Measurements from ENCODE around the gene BTRC. TPM values are rescaled to one million over a fixed set of nuclear protein-coding genes. Genes with fewer than 3 reads are reported as not detected.

Gene BTRC
- total RNA-seq, 1 donor from 2014 or later, result 0.96 TPM

- H3K4me3 ChIP-seq, result no peak overlapping the region
- H3K27me3 ChIP-seq, result no peaks in the 10 kb centered on the region
- TF ChIP-seq, protein P1, sequence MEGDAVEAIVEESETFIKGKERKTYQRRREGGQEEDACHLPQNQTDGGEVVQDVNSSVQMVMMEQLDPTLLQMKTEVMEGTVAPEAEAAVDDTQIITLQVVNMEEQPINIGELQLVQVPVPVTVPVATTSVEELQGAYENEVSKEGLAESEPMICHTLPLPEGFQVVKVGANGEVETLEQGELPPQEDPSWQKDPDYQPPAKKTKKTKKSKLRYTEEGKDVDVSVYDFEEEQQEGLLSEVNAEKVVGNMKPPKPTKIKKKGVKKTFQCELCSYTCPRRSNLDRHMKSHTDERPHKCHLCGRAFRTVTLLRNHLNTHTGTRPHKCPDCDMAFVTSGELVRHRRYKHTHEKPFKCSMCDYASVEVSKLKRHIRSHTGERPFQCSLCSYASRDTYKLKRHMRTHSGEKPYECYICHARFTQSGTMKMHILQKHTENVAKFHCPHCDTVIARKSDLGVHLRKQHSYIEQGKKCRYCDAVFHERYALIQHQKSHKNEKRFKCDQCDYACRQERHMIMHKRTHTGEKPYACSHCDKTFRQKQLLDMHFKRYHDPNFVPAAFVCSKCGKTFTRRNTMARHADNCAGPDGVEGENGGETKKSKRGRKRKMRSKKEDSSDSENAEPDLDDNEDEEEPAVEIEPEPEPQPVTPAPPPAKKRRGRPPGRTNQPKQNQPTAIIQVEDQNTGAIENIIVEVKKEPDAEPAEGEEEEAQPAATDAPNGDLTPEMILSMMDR (IDR thresholded peaks at IDR 0.05), result peak in 2 of 3 experiments; percentile 23 to 39
- H3K27ac ChIP-seq, result no peak overlapping the region
- no peaks in the 10 kb centered on the region for H3K36me3 ChIP-seq
- H3K9me3 ChIP-seq, result no peaks in the 10 kb centered on the region
- no peaks in the 10 kb centered on the region for H3K4me1 ChIP-seq
- DNase-seq (ENCODE audit: low spot score in 2 of 2), result no peak
- intact Hi-C loops (cut with DNase I), result no loop called here
Observed at GRCh38 chr10:101441541-101442455, 87.8 kb downstream of the BTRC start.

- TF ChIP-seq, protein P1 (IDR thresholded peaks at IDR 0.05), result peak in 1 of 3 experiments; percentile 20
- Histone ChIP-seq H3K4me3 (no peak overlapping the region), H3K27me3 (no peaks in the 10 kb centered on the region), H3K9me3 (no peaks in the 10 kb centered on the region), H3K4me1 (no peaks in the 10 kb centered on the region), H3K27ac (no peak overlapping the region), H3K36me3 (no peaks in the 10 kb centered on the region)
- intact Hi-C loops (cut with DNase I), result no loop called here
- no peak for DNase-seq (ENCODE audit: low spot score in 2 of 2)
Observed at GRCh38 chr10:101442456-101442800, 88.5 kb downstream of the BTRC start.

DNA sequence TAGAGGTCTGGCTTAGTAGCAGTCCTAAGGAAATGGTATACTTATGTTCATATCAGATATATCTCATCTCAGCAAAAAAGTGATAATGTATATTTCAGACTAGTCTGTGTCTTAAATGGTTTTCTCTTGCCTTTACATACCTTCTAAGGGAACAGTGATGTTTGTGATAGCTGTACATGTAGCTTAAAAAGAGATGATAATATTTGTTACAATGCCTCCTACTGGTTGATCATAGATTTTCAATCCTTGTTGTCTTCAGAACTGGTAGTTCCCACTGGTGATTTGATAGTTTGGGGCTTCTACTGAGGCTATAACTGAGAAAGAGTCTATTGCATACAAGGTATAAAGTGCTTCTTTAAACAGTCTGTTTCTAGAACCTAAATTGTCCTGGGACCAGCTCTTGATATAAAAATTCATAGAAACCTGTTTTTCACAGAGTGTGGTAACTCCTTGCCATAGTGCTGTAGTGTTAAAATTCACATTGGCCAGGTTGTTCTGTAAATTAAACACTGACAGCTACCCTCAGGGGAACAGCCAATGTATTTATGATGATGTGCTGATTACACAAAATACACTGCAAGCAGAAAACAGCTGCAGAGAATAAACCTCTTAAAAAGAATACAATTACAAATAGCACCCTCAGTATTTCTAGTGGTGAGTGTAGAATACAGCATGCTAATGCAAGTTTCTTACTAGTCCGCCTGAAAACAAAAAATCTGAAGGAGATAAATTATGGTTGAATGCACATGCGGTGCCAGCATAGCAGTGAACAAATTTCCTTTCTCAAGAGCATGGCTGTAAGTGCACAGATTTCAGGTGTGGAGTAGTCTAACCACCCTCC lies 90.3 kb downstream of the BTRC start:
- H3K36me3 ChIP-seq, result no peaks in the 10 kb centered on the region
- no peak overlapping the region for H3K27ac ChIP-seq
- H3K27me3 ChIP-seq, result no peaks in the 10 kb centered on the region
- H3K4me1 ChIP-seq, result no peaks in the 10 kb centered on the region
- H3K9me3 ChIP-seq, result no peaks in the 10 kb centered on the region
- no peak for DNase-seq (ENCODE audit: low spot score in 2 of 2)
- H3K4me3 ChIP-seq, result no peak overlapping the region
- TF ChIP-seq, protein P1 (IDR thresholded peaks at IDR 0.05), result no peak
- intact Hi-C loops (cut with DNase I), result no loop called here

- no peak overlapping the region for H3K27ac ChIP-seq
- TF ChIP-seq, protein P1 (IDR thresholded peaks at IDR 0.05), result no peak
- no peaks in the 10 kb centered on the region for H3K27me3 ChIP-seq
- no peak for DNase-seq (ENCODE audit: low spot score in 2 of 2)
- intact Hi-C loops (cut with DNase I), result no loop called here
- no peaks in the 10 kb centered on the region for H3K4me1 ChIP-seq
- no peaks in the 10 kb centered on the region for H3K9me3 ChIP-seq
- H3K36me3 ChIP-seq, result no peaks in the 10 kb centered on the region
- no peak overlapping the region for H3K4me3 ChIP-seq
Observed at GRCh38 chr10:101446071-101446470, 92.1 kb downstream of the BTRC start.

DNA sequence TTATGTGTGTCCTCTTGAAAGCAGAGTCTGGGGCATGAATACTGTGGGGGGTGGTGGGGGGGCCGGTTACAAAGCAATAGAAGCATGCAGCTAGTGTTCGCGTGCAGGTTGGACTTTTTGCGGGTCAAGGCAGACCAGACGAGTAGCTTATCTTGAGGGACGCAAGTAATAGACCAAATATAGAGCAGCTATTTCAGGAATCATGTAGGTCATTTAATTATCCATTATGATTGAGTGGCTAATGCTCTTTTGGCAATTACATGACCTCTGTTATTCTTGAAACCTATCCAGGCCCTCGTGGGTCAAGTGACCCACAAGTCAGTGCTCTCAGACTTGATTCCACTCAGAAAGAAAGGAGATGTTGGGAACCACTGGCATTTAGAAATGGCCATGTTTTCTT lies 93.0 kb downstream of the BTRC start:
- Histone ChIP-seq H3K4me1 (no peaks in the 10 kb centered on the region), H3K27ac (no peak overlapping the region), H3K9me3 (no peaks in the 10 kb centered on the region), H3K27me3 (no peaks in the 10 kb centered on the region), H3K36me3 (no peaks in the 10 kb centered on the region), H3K4me3 (no peak overlapping the region)
- intact Hi-C loops (cut with DNase I), result no loop called here
- TF ChIP-seq, protein P1 (IDR thresholded peaks at IDR 0.05), result no peak
- no peak for DNase-seq (ENCODE audit: low spot score in 2 of 2)

Data from ascending aorta (tissue), 2 donors.